PC-9 (cell line): ENCODE results near the gene STARD3NL.

Source experiments
- EZH2 ChIP-seq: fragments of 200-600 bp; sonication (generic); IDR thresholded peaks from 2 replicates; pipeline ENCODE4 v1.8.0; 2017; ENCODE audit warnings: antibody characterized with exemption, low read depth
- TF ChIP-seq, protein P1 (sequence below): fragments of 200-600 bp; sonication (generic); conservative IDR thresholded peaks from 2 replicates; pipeline ENCODE4 v1.6.1; 2017; ENCODE audit warnings: mixed run types, antibody characterized with exemption, mild to moderate bottlenecking, moderate library complexity

DNA sequence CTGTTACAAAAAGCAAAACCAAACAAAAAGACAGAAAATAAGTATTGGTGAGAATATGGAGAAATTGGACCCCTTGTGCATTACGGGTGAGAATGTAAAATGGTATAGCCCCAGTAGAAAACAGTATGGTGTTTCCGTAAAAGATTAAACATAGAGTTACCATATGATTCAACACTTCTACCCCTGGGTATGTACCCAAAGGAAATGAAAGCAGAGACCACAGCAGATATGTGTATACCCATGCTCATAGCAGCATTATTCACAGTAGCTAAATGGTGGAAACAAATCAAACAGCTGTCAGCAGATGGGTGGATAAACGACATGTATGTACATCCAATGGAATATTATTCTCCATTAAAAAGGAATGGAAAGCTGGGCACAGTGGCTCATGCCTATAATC is 42.4 kb downstream of the STARD3NL start:
- no peak for TF ChIP-seq EZH2
- TF ChIP-seq, protein P1, sequence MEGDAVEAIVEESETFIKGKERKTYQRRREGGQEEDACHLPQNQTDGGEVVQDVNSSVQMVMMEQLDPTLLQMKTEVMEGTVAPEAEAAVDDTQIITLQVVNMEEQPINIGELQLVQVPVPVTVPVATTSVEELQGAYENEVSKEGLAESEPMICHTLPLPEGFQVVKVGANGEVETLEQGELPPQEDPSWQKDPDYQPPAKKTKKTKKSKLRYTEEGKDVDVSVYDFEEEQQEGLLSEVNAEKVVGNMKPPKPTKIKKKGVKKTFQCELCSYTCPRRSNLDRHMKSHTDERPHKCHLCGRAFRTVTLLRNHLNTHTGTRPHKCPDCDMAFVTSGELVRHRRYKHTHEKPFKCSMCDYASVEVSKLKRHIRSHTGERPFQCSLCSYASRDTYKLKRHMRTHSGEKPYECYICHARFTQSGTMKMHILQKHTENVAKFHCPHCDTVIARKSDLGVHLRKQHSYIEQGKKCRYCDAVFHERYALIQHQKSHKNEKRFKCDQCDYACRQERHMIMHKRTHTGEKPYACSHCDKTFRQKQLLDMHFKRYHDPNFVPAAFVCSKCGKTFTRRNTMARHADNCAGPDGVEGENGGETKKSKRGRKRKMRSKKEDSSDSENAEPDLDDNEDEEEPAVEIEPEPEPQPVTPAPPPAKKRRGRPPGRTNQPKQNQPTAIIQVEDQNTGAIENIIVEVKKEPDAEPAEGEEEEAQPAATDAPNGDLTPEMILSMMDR = no peak
